B cell (primary cell): ENCODE measurements around the gene MUC13. TPM values are rescaled to one million over a fixed set of nuclear protein-coding genes. Genes with fewer than 3 reads are reported as not detected.
"Not testable (repeated sequence)": the region's sequence is repeated elsewhere in the genome, so short reads cannot be mapped to it uniquely, and the experiment has no call there.

Experiments used
- ATAC-seq: fragments of 200-7000 bp; cut with Tn5 transposase; one replicate; pipeline ENCODE4 v1.10.0; 2021; ENCODE audit warnings: low read depth, mild to moderate bottlenecking, moderate number of reproducible peaks, moderate library complexity
- CTCF ChIA-PET: fragments of 350-600 bp; sonication (Branson Sonifier 250); formaldehyde crosslinking; loops from one replicate; lab custom pipeline; 2021; ENCODE audit warnings: antibody characterized with exemption, inconsistent platforms; lab: Charles Lee
- POLR2A ChIA-PET: fragments of 350-600 bp; sonication (Branson Sonifier 250); formaldehyde crosslinking; loops from one replicate; lab custom pipeline; 2021; ENCODE audit warnings: antibody characterized with exemption; lab: Charles Lee
- DNase-seq: peaks from one replicate; pipeline ENCODE4 v3.0.0; 2013
- H2AFZ ChIP-seq: 2 replicates; pipeline ENCODE4 v1.6.1; 2012; ENCODE audit warnings: mild to moderate bottlenecking, low read depth, low read length; ENCODE audit not compliant: insufficient read depth, poor library complexity, severe bottlenecking
- H3K27ac ChIP-seq, 2 donors: 1 replicate in 1 of 2; 2 replicates in 1 of 2; pipeline ENCODE4 v1.5.1; 2012 to 2013; ENCODE audit warnings: low read length in 2 of 2, mild to moderate bottlenecking in 2 of 2, moderate library complexity in 1 of 2
- H3K27me3 ChIP-seq, 4 experiments: fragments of 200-600 bp in 1 of 4; sonication (generic) in 1 of 4; replicated peaks in 1 of 4; 1 replicate in 2 of 4; 2 replicates in 2 of 4; pipeline versions ENCODE4 v1.6.1 to v1.7.0; 2013 to 2016; ENCODE audit warnings: low read length in 3 of 4, mild to moderate bottlenecking in 2 of 4, mixed read lengths in 1 of 4, moderate library complexity in 1 of 4; ENCODE audit not compliant: insufficient read depth in 4 of 4, control insufficient read depth in 3 of 4; ENCODE audit errors: control extremely low read depth in 1 of 4
- H3K36me3 ChIP-seq, 2 experiments: replicated peaks in 1 of 2; 1 replicate in 1 of 2; 2 replicates in 1 of 2; pipeline versions ENCODE4 v1.6.1 to v1.7.1; 2013; ENCODE audit warnings: low read length in 1 of 2; ENCODE audit not compliant: insufficient read depth in 2 of 2, control insufficient read depth in 1 of 2; ENCODE audit errors: control extremely low read depth in 1 of 2, extremely low read depth in 1 of 2
- H3K4me1 ChIP-seq, 2 donors: fragments of 200-600 bp in 1 of 2; sonication (generic) in 1 of 2; 1 replicate in 1 of 2; 2 replicates in 1 of 2; pipeline versions ENCODE4 v1.5.1 to v1.6.1; 2013 to 2017; ENCODE audit warnings: low read length in 2 of 2; ENCODE audit not compliant: control insufficient read depth in 2 of 2, insufficient read depth in 2 of 2
- H3K4me2 ChIP-seq: replicated peaks from 2 replicates; pipeline ENCODE3; 2012; ENCODE audit warnings: mild to moderate bottlenecking, low read depth, low read length; ENCODE audit not compliant: poor library complexity, severe bottlenecking
- H3K4me3 ChIP-seq, 5 experiments: fragments of 200-600 bp in 1 of 5; sonication (generic) in 1 of 5; 1 replicate in 3 of 5; 2 replicates in 2 of 5; pipeline versions ENCODE4 v1.5.1 to v1.7.0; 2011 to 2016; ENCODE audit warnings: low read length in 4 of 5, mild to moderate bottlenecking in 4 of 5, low read depth in 2 of 5, control low read depth in 1 of 5, moderate library complexity in 1 of 5; ENCODE audit not compliant: insufficient read depth in 1 of 5; ENCODE audit errors: control extremely low read depth in 1 of 5, extremely low read depth in 1 of 5
- H3K79me2 ChIP-seq: fragments of 200-600 bp; sonication (generic); one replicate; pipeline ENCODE4 v1.6.0; 2016; ENCODE audit warnings: low read length; ENCODE audit not compliant: control insufficient read depth, insufficient read depth
- H3K9ac ChIP-seq: fragments of 200-600 bp; sonication (generic); 2 replicates; pipeline ENCODE4 v1.6.1; 2017; ENCODE audit warnings: mild to moderate bottlenecking, low read length, moderate library complexity
- H3K9me3 ChIP-seq, 3 donors: one replicate each; pipeline versions ENCODE4 v1.6.1 to v1.7.1; 2013; ENCODE audit warnings: low read length in 2 of 3; ENCODE audit not compliant: control insufficient read depth in 2 of 3, insufficient read depth in 1 of 3; ENCODE audit errors: control extremely low read depth in 1 of 3
- H4K20me1 ChIP-seq: 2 replicates; pipeline ENCODE4 v1.6.0; 2012; ENCODE audit warnings: mild to moderate bottlenecking, low read length; ENCODE audit not compliant: insufficient read depth, control insufficient read depth, poor library complexity, severe bottlenecking
- H3K27ac Mint-ChIP-seq: one replicate; pipeline ENCODE4 v1.8.0; 2021; ENCODE audit warnings: mixed read lengths
- H3K27me3 Mint-ChIP-seq: one replicate; pipeline ENCODE4 v1.8.0; 2021; ENCODE audit warnings: mixed read lengths
- H3K4me1 Mint-ChIP-seq: one replicate; pipeline ENCODE4 v1.8.0; 2021; ENCODE audit warnings: mixed read lengths
- H3K4me3 Mint-ChIP-seq: one replicate; pipeline ENCODE4 v1.8.0; 2021; ENCODE audit warnings: mixed read lengths
- H3K9me3 Mint-ChIP-seq: one replicate; pipeline ENCODE4 v1.8.0; 2022; ENCODE audit warnings: mixed read lengths; ENCODE audit not compliant: insufficient read depth
- EZH2 ChIP-seq: IDR thresholded peaks from 2 replicates; pipeline ENCODE4 v1.6.1; 2012; ENCODE audit warnings: borderline replicate concordance, low read depth, mild to moderate bottlenecking, moderate library complexity, low read length; ENCODE audit not compliant: insufficient read depth, poor library complexity, severe bottlenecking
- WGBS: methylation state at CpG from one replicate; pipeline ENCODE4 v1.1.5; 2013; ENCODE audit warnings: missing lambda C conversion rate; ENCODE audit not compliant: insufficient coverage; 5-methylcytosine and 5-hydroxymethylcytosine counted together
- intact Hi-C: fragments of 100-400 bp; cut with micrococcal nuclease; formaldehyde crosslinking; loops from one replicate; pipeline ENCODE4 v1.10.0; 2022
- polyA plus RNA-seq: library from polyadenylated mRNA; depleted of rRNA; stranded (reverse); fragments of >200 nt; gene quantifications from 2 replicates; pipeline ENCODE4 v1.2.3, GENCODE V29; 2012
- total RNA-seq, 2 donors: library from RNA; stranded (reverse); fragments of 120-200 nt in 1 of 2; gene quantifications; 1 replicate in 1 of 2; 2 replicates in 1 of 2; pipeline versions ENCODE4 v1.2.3 to v1.2.4, GENCODE V29; 2013 to 2022
- TF ChIP-seq, protein P1 (sequence below): fragments of 200-600 bp; IDR thresholded peaks from one replicate; pipeline ENCODE4 v1.8.0; 2022; ENCODE audit warnings: antibody characterized with exemption, mild to moderate bottlenecking

Gene MUC13
- total and polyA plus RNA-seq, 2 donors (not counting 1 experiment from before 2014, with no cell fraction given), result not detected

DNA sequence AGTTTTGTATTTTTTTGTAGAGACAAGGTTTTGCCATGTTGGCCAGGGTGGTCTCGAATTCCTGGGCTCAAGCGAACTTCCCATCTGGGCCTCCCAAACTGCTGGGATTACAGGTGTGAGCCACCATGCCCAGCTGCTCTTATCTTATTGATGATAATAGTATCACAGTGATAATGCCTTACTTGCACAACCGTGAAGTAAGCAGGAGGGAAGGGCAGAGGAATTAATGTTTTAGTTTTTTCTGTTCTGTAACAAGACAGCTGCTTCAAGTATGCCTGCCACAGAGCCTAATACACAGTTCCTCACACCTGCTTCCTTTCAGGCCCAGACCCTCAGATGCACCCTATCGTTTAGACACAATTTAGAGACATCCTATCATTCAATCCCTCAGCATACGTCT is 26.1 kb upstream of the MUC13 start:
- Histone ChIP-seq H3K4me1 (no peaks in the 10 kb centered on the region), H3K9ac (no peak overlapping the region), H2AFZ (no peak overlapping the region), H3K36me3 (no peaks in the 10 kb centered on the region), H4K20me1 (no peaks in the 10 kb centered on the region), H3K4me2 (no peak overlapping the region), H3K27me3 (peaks cover 0 to 3% (median 0%) of the 10 kb centered on the region in 4 experiments), H3K27ac (no peak overlapping the region), H3K4me3 (no peak overlapping the region), H3K79me2 (no peaks in the 10 kb centered on the region), H3K9me3 (no peaks in the 10 kb centered on the region)
- no peak overlapping the region for H3K27ac Mint-ChIP-seq
- no peak for DNase-seq
- peaks cover 10% of the 10 kb centered on the region for H3K27me3 Mint-ChIP-seq
- no peak overlapping the region for H3K4me3 Mint-ChIP-seq
- peaks cover 5% of the 10 kb centered on the region for H3K4me1 Mint-ChIP-seq
- TF ChIP-seq, protein P1, sequence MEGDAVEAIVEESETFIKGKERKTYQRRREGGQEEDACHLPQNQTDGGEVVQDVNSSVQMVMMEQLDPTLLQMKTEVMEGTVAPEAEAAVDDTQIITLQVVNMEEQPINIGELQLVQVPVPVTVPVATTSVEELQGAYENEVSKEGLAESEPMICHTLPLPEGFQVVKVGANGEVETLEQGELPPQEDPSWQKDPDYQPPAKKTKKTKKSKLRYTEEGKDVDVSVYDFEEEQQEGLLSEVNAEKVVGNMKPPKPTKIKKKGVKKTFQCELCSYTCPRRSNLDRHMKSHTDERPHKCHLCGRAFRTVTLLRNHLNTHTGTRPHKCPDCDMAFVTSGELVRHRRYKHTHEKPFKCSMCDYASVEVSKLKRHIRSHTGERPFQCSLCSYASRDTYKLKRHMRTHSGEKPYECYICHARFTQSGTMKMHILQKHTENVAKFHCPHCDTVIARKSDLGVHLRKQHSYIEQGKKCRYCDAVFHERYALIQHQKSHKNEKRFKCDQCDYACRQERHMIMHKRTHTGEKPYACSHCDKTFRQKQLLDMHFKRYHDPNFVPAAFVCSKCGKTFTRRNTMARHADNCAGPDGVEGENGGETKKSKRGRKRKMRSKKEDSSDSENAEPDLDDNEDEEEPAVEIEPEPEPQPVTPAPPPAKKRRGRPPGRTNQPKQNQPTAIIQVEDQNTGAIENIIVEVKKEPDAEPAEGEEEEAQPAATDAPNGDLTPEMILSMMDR, result no peak
- no peak for TF ChIP-seq EZH2
- no peaks in the 10 kb centered on the region for H3K9me3 Mint-ChIP-seq
- WGBS, result 100% methylated on average over 2 of the region's 5 CpGs
- no peak for ATAC-seq
- intact Hi-C loops, result no loop called here
- POLR2A ChIA-PET, result no interaction called here
- CTCF ChIA-PET, result no interaction called here

DNA sequence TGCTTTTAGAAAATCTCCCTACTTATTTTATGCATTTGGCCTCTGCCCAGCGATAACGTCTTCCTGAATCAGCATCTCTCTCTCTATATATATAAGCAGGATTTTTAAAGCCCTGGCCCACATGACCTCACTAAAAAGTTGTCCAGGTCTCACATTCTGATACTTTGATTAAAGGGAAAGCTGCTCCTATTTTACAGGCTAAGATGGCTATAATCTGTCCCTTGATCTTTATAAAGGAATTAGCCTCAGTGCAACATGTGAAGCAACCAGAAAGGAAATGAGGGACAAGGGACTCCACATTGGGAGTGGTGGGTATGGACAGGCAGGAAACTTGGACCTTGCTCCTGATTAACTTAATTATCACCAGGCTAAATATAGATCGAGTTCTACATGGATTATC is 25.6 kb upstream of the MUC13 start:
- Histone ChIP-seq H2AFZ (no peak overlapping the region), H3K27me3 (peaks cover 0 to 3% (median 0%) of the 10 kb centered on the region in 4 experiments), H3K9me3 (no peaks in the 10 kb centered on the region), H4K20me1 (no peaks in the 10 kb centered on the region), H3K27ac (no peak overlapping the region), H3K36me3 (no peaks in the 10 kb centered on the region), H3K4me2 (no peak overlapping the region), H3K4me3 (no peak overlapping the region), H3K9ac (no peak overlapping the region), H3K4me1 (no peaks in the 10 kb centered on the region), H3K79me2 (no peaks in the 10 kb centered on the region)
- no peak for TF ChIP-seq EZH2
- TF ChIP-seq, protein P1, result no peak
- no peak overlapping the region for H3K4me3 Mint-ChIP-seq
- H3K9me3 Mint-ChIP-seq, result no peaks in the 10 kb centered on the region
- DNase-seq (no peak), ATAC-seq (no peak)
- intact Hi-C loops, result no loop called here
- no CpG with 5 or more reads among the region's 3 CpGs for WGBS
- ChIA-PET CTCF (no interaction called here), POLR2A (no interaction called here)
- no peak overlapping the region for H3K27ac Mint-ChIP-seq
- peaks cover 5% of the 10 kb centered on the region for H3K4me1 Mint-ChIP-seq
- H3K27me3 Mint-ChIP-seq, result peaks cover 12% of the 10 kb centered on the region

DNA sequence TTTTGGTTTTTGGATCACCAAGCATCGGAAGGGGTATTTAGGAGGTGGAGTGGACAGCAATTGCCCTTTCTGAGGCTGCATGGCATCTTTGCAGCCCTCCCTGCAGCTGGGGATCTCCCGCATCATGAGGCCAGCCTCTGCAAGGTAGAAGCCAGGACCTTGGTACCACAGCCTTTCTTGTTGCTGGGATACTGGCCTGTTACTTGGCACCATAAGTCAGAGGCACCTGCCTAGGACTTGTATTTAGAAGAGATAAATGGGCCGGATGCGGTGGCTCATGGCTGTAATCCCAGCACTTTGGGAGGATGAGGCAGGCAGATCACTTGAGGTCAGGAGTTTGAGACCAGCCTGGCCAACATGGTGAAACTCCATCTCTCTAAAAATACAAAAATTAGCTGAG is 23.4 kb upstream of the MUC13 start:
- H3K4me2 ChIP-seq, H3K9me3 Mint-ChIP-seq, H3K27me3 ChIP-seq, H3K79me2 ChIP-seq, H3K36me3 ChIP-seq, CTCF ChIA-PET, DNase-seq, intact Hi-C loops, H3K27ac Mint-ChIP-seq, H3K9me3 ChIP-seq, H4K20me1 ChIP-seq, H3K4me1 Mint-ChIP-seq, H3K9ac ChIP-seq, POLR2A ChIA-PET, H2AFZ ChIP-seq, H3K4me3 Mint-ChIP-seq, H3K27ac ChIP-seq, H3K4me3 ChIP-seq, ATAC-seq, H3K4me1 ChIP-seq: not testable (repeated sequence)
- WGBS, result 100% methylated on average over 3 of the region's 4 CpGs
- H3K27me3 Mint-ChIP-seq, result peaks cover 14% of the 10 kb centered on the region
